CD4-positive, alpha-beta T cell treated with Interleukin-17A for 1 hour (primary cell): ENCODE results near the gene EXO1.
"Not testable (repeated sequence)": the region's sequence is repeated elsewhere in the genome, so short reads cannot be mapped to it uniquely, and the experiment has no call there.

Experiments
- DNase-seq: peaks from one replicate; pipeline ENCODE4 v3.0.0-alpha.2; 2020

The EXO1 gene

GRCh38 chr1:241847796-241848685 is at the start of gene EXO1:
TSS of gene EXO1 (plus strand) at chr1:241848204. CDS start at chr1:241850426, 2,222 bp downstream.
- peak; percentile 90 for DNase-seq

- no peak for DNase-seq
Observed at GRCh38 chr1:241799416-241799815, 48.6 kb upstream of the EXO1 start.

GRCh38 chr1:241800640-241801039 is 47.4 kb upstream of the EXO1 start:
- DNase-seq = no peak

GRCh38 chr1:241802863-241803262 is 45.1 kb upstream of the EXO1 start:
- no peak for DNase-seq

- not testable (repeated sequence) for DNase-seq
Observed at GRCh38 chr1:241804706-241805105, 43.3 kb upstream of the EXO1 start.

- DNase-seq = no peak
Observed at GRCh38 chr1:241808265-241808664, 39.7 kb upstream of the EXO1 start.

GRCh38 chr1:241810769-241811405 is 37.1 kb upstream of the EXO1 start:
- DNase-seq = no peak

GRCh38 chr1:241813768-241814320 is 34.2 kb upstream of the EXO1 start:
- no peak for DNase-seq

- no peak for DNase-seq
Observed at GRCh38 chr1:241816008-241816407, 32.0 kb upstream of the EXO1 start.

GRCh38 chr1:241817331-241817792 is 30.6 kb upstream of the EXO1 start:
- DNase-seq = no peak

GRCh38 chr1:241817956-241818612 is 29.9 kb upstream of the EXO1 start:
- no peak for DNase-seq

- no peak for DNase-seq
Observed at GRCh38 chr1:241819340-241819866, 28.6 kb upstream of the EXO1 start.

- no peak for DNase-seq
Observed at GRCh38 chr1:241821363-241821762, 26.6 kb upstream of the EXO1 start.

GRCh38 chr1:241822846-241823245 is 25.2 kb upstream of the EXO1 start:
- no peak for DNase-seq

- no peak for DNase-seq
Observed at GRCh38 chr1:241823925-241824324, 24.1 kb upstream of the EXO1 start.

- no peak for DNase-seq
Observed at GRCh38 chr1:241825581-241825980, 22.4 kb upstream of the EXO1 start.

GRCh38 chr1:241826613-241827012 is 21.4 kb upstream of the EXO1 start:
- DNase-seq = not testable (repeated sequence)

- DNase-seq = no peak
Observed at GRCh38 chr1:241827264-241827663, 20.7 kb upstream of the EXO1 start.

GRCh38 chr1:241828463-241829021 is 19.5 kb upstream of the EXO1 start:
- DNase-seq = no peak

- DNase-seq = no peak
Observed at GRCh38 chr1:241829468-241829867, 18.5 kb upstream of the EXO1 start.

- DNase-seq = no peak
Observed at GRCh38 chr1:241834733-241835377, 13.1 kb upstream of the EXO1 start.

- DNase-seq = no peak
Observed at GRCh38 chr1:241836941-241837340, 11.1 kb upstream of the EXO1 start.
